Sigmoid colon (tissue), 7 donors: ENCODE measurements around the gene BCAS4. TPM values are rescaled to one million over a fixed set of nuclear protein-coding genes. Genes with fewer than 3 reads are reported as not detected.

ENCODE experiments used
- DNase-seq: peaks from one replicate; pipeline ENCODE4 v3.0.0-alpha.2; 2019
- H3K27ac ChIP-seq, 4 donors: fragments of 200-600 bp; sonication (generic); one replicate each; pipeline ENCODE4 v1.5.1; 2016 to 2019; ENCODE audit warnings: mild to moderate bottlenecking in 1 of 4
- H3K27me3 ChIP-seq, 3 donors: fragments of 200-600 bp; sonication (generic); one replicate each; pipeline ENCODE4 v1.5.1; 2019; ENCODE audit warnings: mild to moderate bottlenecking in 1 of 3
- H3K36me3 ChIP-seq, 4 donors: fragments of 200-600 bp; sonication (generic); one replicate each; pipeline ENCODE4 v1.5.1; 2016 to 2019
- H3K4me1 ChIP-seq, 4 donors: fragments of 200-600 bp; sonication (generic); one replicate each; pipeline ENCODE4 v1.5.1; 2017 to 2019
- H3K4me3 ChIP-seq, 4 donors: fragments of 200-600 bp; sonication (generic); one replicate each; pipeline ENCODE4 v1.5.1; 2017 to 2019; ENCODE audit warnings: mild to moderate bottlenecking in 2 of 4, moderate library complexity in 1 of 4
- H3K9me3 ChIP-seq, 4 donors: fragments of 200-600 bp in 3 of 4; sonication (generic) in 3 of 4; one replicate each; pipeline versions ENCODE4 v1.5.1 to v1.6.1; 2013 to 2019
- CTCF ChIP-seq, 4 experiments: fragments of 450-650 bp in 3 of 4; fragments of 200-600 bp in 1 of 4; IDR thresholded peaks; one replicate each; pipeline ENCODE4 v1.5.1; 2016 to 2019; ENCODE audit warnings: antibody characterized with exemption in 4 of 4, mild to moderate bottlenecking in 3 of 4, moderate library complexity in 2 of 4
- EP300 ChIP-seq, 4 donors: sonication (generic); formaldehyde crosslinking; IDR thresholded peaks; one replicate each; pipeline ENCODE4 v1.6.1; 2017; ENCODE audit warnings: antibody characterized with exemption in 4 of 4
- POLR2A ChIP-seq, 2 donors: fragments of 450-650 bp; IDR thresholded peaks; one replicate each; pipeline ENCODE4 v1.6.1; 2016; ENCODE audit warnings: antibody characterized with exemption in 2 of 2, mild to moderate bottlenecking in 2 of 2, moderate library complexity in 2 of 2
- POLR2AphosphoS5 ChIP-seq, 4 donors: sonication (generic); formaldehyde crosslinking; IDR thresholded peaks; one replicate each; pipeline ENCODE4 v1.6.1; 2017; ENCODE audit warnings: antibody characterized with exemption in 4 of 4
- whole genome bisulfite sequencing, 2 donors: extraction: QIAGEN DNeasy Blood & Tissue Kit; methylation state at CpG; one replicate each; pipeline ENCODE4 v1.1.7; 2013; 5-methylcytosine and 5-hydroxymethylcytosine counted together
- intact Hi-C: fragments of 100-400 bp; cut with DNase I; formaldehyde crosslinking; loops from one replicate; pipeline ENCODE4 v1.15.1; 2023
- polyA plus RNA-seq, 3 donors: library from polyadenylated mRNA; stranded (reverse); fragments of 200-250 nt; gene quantifications; one replicate each; pipeline ENCODE4 v1.2.3, GENCODE V29; 2013
- total RNA-seq, 4 donors: library from RNA; depleted of rRNA; stranded (reverse); fragments of >200 nt; gene quantifications; one replicate each; pipeline ENCODE4 v1.1.0, GENCODE V29; 2016
- donor health status: healthy with polysubstance abuse.
- donor health status: Bipolar disorder and iron deficiency.
- donor health status: healthy.

The BCAS4 gene
- total and polyA plus RNA-seq, 7 donors = 0.46 to 10.1 (median 3.5) TPM

- Histone ChIP-seq H3K27me3 (no peaks in the 10 kb centered on the region), H3K27ac (no peak overlapping the region), H3K36me3 (peaks cover 23 to 84% (median 43%) of the 10 kb centered on the region in 4 donors), H3K4me3 (no peak overlapping the region), H3K9me3 (no peaks in the 10 kb centered on the region), H3K4me1 (no peaks in the 10 kb centered on the region)
- DNase-seq = no peak
- intact Hi-C loops = no loop called here
- WGBS, 2 donors = 96 to 98% methylated on average over 7 of the region's 7 CpGs
- TF ChIP-seq POLR2A (IDR thresholded peaks at IDR 0.05) (no peak), EP300 (IDR thresholded peaks at IDR 0.05) (no peak), POLR2AphosphoS5 (IDR thresholded peaks at IDR 0.05) (no peak), CTCF (IDR thresholded peaks at IDR 0.05) (no peak)
These were observed 98.8 kb downstream of the BCAS4 start for GRCh38 chr20:50893620-50894019.

- 38 to 84% methylated on average over 8 of the region's 8 CpGs for WGBS, 2 donors
- H3K9me3 ChIP-seq = no peaks in the 10 kb centered on the region
- no peak overlapping the region for H3K27ac ChIP-seq
- intact Hi-C loops = no loop called here
- no peak overlapping the region for H3K4me3 ChIP-seq
- H3K27me3 ChIP-seq = no peaks in the 10 kb centered on the region
- peaks cover 17 to 86% (median 40%) of the 10 kb centered on the region in 4 donors for H3K36me3 ChIP-seq
- DNase-seq = no peak
- no peak for TF ChIP-seq POLR2A (IDR thresholded peaks at IDR 0.05)
- no peak for TF ChIP-seq POLR2AphosphoS5 (IDR thresholded peaks at IDR 0.05)
- TF ChIP-seq EP300 (IDR thresholded peaks at IDR 0.05) = no peak
- no peak for TF ChIP-seq CTCF (IDR thresholded peaks at IDR 0.05)
- H3K4me1 ChIP-seq = no peaks in the 10 kb centered on the region
These were observed 100.4 kb downstream of the BCAS4 start for GRCh38 chr20:50895111-50895830.

- no peak for TF ChIP-seq POLR2AphosphoS5 (IDR thresholded peaks at IDR 0.05)
- TF ChIP-seq POLR2A (IDR thresholded peaks at IDR 0.05) = no peak
- intact Hi-C loops = no loop called here
- Histone ChIP-seq H3K36me3 (peaks cover 5 to 77% (median 20%) of the 10 kb centered on the region in 4 donors), H3K4me3 (no peak overlapping the region), H3K9me3 (no peaks in the 10 kb centered on the region), H3K27me3 (no peaks in the 10 kb centered on the region), H3K27ac (no peak overlapping the region), H3K4me1 (peaks cover 0 to 5% (median under 1%) of the 10 kb centered on the region in 4 donors)
- DNase-seq = no peak
- WGBS, 2 donors = 90 to 95% methylated on average over 1 of the region's 1 CpG
These were observed 103.6 kb downstream of the BCAS4 start for GRCh38 chr20:50898475-50898874.

- intact Hi-C loops = no loop called here
- peaks cover 0 to 18% (median 13%) of the 10 kb centered on the region in 4 donors for H3K4me1 ChIP-seq
- no peaks in the 10 kb centered on the region for H3K27me3 ChIP-seq
- no peak for TF ChIP-seq POLR2AphosphoS5 (IDR thresholded peaks at IDR 0.05)
- no peak for TF ChIP-seq CTCF (IDR thresholded peaks at IDR 0.05)
- no peak for TF ChIP-seq POLR2A (IDR thresholded peaks at IDR 0.05)
- TF ChIP-seq EP300 (IDR thresholded peaks at IDR 0.05) = no peak
- H3K4me3 ChIP-seq = no peak overlapping the region
- H3K9me3 ChIP-seq = no peaks in the 10 kb centered on the region
- no peak for DNase-seq
- 74 to 86% methylated on average over 7 of the region's 7 CpGs for WGBS, 2 donors
- H3K27ac ChIP-seq = no peak overlapping the region
- H3K36me3 ChIP-seq = peaks cover 0 to 63% (median 11%) of the 10 kb centered on the region in 4 donors
These were observed 105.4 kb downstream of the BCAS4 start for GRCh38 chr20:50900261-50900660.

GRCh38 chr20:50901301-50901700 is 106.4 kb downstream of the BCAS4 start:
- TF ChIP-seq CTCF (IDR thresholded peaks at IDR 0.05) = no peak
- TF ChIP-seq EP300 (IDR thresholded peaks at IDR 0.05) = no peak
- TF ChIP-seq POLR2A (IDR thresholded peaks at IDR 0.05) = no peak
- TF ChIP-seq POLR2AphosphoS5 (IDR thresholded peaks at IDR 0.05) = no peak
- 87 to 98% methylated on average over 1 of the region's 1 CpG for WGBS, 2 donors
- Histone ChIP-seq H3K27me3 (no peaks in the 10 kb centered on the region), H3K27ac (no peak overlapping the region), H3K4me1 (peaks cover 0 to 26% (median 17%) of the 10 kb centered on the region in 4 donors), H3K36me3 (peaks cover 0 to 63% (median 11%) of the 10 kb centered on the region in 4 donors), H3K9me3 (no peaks in the 10 kb centered on the region), H3K4me3 (no peak overlapping the region)
- intact Hi-C loops = no loop called here
- no peak for DNase-seq
